Mucosa of stomach (tissue), 1 donor: Measurements from ENCODE around the gene ZSCAN10.

Source experiments
- H3K27me3 ChIP-seq: one replicate; pipeline ENCODE4 v1.7.0; 2013; ENCODE audit warnings: mild to moderate bottlenecking, low read length; ENCODE audit not compliant: control insufficient read depth, insufficient read depth
- H3K36me3 ChIP-seq: one replicate; pipeline ENCODE4 v1.7.0; 2013; ENCODE audit warnings: low read length; ENCODE audit not compliant: control insufficient read depth, insufficient read depth
- H3K4me1 ChIP-seq: one replicate; pipeline ENCODE4 v1.7.0; 2013; ENCODE audit warnings: mild to moderate bottlenecking, low read length; ENCODE audit not compliant: control insufficient read depth, insufficient read depth
- H3K4me3 ChIP-seq: one replicate; pipeline ENCODE4 v1.7.0; 2013; ENCODE audit warnings: low read length
- H3K9ac ChIP-seq: one replicate; pipeline ENCODE4 v1.7.0; 2013; ENCODE audit warnings: mild to moderate bottlenecking, low read length, moderate library complexity
- H3K9me3 ChIP-seq: one replicate; pipeline ENCODE4 v1.7.0; 2013; ENCODE audit warnings: mild to moderate bottlenecking, low read length, moderate library complexity; ENCODE audit not compliant: control insufficient read depth
- donor health status: Pancreatic carcinoma.

ZSCAN10 gene

GRCh38 chr16:3115561-3115960 lies 16.5 kb upstream of the ZSCAN10 start:
- peaks cover 20% of the 10 kb centered on the region for H3K4me1 ChIP-seq
- no peaks in the 10 kb centered on the region for H3K27me3 ChIP-seq
- H3K4me3 ChIP-seq, result no peak overlapping the region
- H3K36me3 ChIP-seq, result no peaks in the 10 kb centered on the region
- no peak overlapping the region for H3K9ac ChIP-seq
- no peaks in the 10 kb centered on the region for H3K9me3 ChIP-seq

DNA sequence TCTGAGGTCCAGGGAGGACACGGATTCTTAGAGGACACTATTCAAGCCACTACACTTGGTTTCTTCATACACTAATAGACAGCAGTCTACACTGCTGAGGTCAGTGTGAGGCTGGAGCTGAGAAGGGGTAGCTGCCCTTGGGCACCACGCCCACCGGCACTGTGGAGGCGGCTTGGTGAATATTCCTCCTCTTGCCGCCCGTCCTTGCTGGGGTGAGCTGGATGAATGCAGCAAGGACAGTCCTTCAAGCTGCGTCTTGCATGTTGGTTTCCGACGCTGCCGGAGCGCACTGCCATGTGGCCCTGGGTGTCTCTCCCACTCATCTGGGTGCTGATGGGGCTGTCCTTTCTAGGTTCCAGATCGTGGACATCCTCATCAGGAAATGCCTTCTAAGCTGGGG lies 15.9 kb upstream of the ZSCAN10 start:
- Histone ChIP-seq H3K9me3 (no peaks in the 10 kb centered on the region), H3K4me1 (peaks cover 20% of the 10 kb centered on the region), H3K27me3 (no peaks in the 10 kb centered on the region), H3K9ac (no peak overlapping the region), H3K4me3 (no peak overlapping the region), H3K36me3 (no peaks in the 10 kb centered on the region)

- peaks cover 20% of the 10 kb centered on the region for H3K4me1 ChIP-seq
- no peaks in the 10 kb centered on the region for H3K36me3 ChIP-seq
- peak overlapping the region; percentile 92 for H3K9ac ChIP-seq
- H3K4me3 ChIP-seq, result peak overlapping the region; percentile 82
- no peaks in the 10 kb centered on the region for H3K9me3 ChIP-seq
- H3K27me3 ChIP-seq, result no peaks in the 10 kb centered on the region
Measured at GRCh38 chr16:3113765-3114479, 14.8 kb upstream of the ZSCAN10 start.

- Histone ChIP-seq H3K27me3 (no peaks in the 10 kb centered on the region), H3K9me3 (no peaks in the 10 kb centered on the region), H3K9ac (peak overlapping the region; percentile 92), H3K36me3 (no peaks in the 10 kb centered on the region), H3K4me3 (peak overlapping the region; percentile 82), H3K4me1 (peaks cover 20% of the 10 kb centered on the region)
Measured at GRCh38 chr16:3112881-3113574, 13.9 kb upstream of the ZSCAN10 start.

GRCh38 chr16:3112058-3112880 lies 13.2 kb upstream of the ZSCAN10 start, which contains the start of gene ZNF205:
Gene ZNF205 (plus strand): TSS chr16:3112586. CDS start chr16:3113431, 845 bp downstream.
- peaks cover 23% of the 10 kb centered on the region for H3K4me1 ChIP-seq
- no peaks in the 10 kb centered on the region for H3K36me3 ChIP-seq
- H3K9ac ChIP-seq, result peak within 1 kb of the TSS; percentile 92
- no peaks in the 10 kb centered on the region for H3K9me3 ChIP-seq
- H3K4me3 ChIP-seq, result peak within 1 kb of the TSS; percentile 82
- no peaks in the 10 kb centered on the region for H3K27me3 ChIP-seq

DNA sequence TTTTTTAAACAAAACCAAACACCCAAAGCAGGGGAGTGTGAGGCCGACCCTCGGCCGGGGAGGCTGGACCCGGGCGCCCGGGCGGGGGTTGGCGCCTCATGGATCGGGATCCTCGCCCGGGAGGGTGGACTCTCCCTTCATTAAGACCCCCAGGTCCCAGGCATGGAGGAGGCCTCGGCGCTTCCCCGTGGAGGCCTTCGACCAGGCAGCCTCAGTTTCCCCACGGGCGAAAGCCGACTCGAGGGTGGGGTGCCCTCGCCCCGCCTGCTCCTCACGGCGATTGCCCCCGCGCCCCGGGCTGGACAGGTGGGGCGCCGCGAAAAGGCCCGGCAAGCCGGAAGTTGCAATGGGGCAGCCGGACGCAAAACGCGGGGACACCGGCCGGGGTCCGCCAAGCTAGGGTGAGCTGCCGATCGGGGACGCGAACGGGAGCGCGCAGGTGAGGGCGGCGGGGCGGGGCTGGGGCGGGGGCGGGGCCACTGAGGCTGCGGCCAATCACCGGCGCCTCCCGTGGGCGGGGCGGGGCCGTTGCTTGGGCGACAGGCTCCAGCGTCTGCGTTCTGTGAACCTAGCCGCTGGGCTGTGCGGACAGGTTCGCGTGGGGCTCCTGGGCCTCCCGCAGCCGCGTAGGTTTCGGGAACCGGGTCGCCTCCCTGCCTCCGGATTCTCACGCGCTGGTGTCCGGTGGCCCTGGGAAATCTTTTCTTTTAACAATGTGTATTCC lies 7.3 kb upstream of the ZSCAN10 start:
- no peaks in the 10 kb centered on the region for H3K9me3 ChIP-seq

DNA sequence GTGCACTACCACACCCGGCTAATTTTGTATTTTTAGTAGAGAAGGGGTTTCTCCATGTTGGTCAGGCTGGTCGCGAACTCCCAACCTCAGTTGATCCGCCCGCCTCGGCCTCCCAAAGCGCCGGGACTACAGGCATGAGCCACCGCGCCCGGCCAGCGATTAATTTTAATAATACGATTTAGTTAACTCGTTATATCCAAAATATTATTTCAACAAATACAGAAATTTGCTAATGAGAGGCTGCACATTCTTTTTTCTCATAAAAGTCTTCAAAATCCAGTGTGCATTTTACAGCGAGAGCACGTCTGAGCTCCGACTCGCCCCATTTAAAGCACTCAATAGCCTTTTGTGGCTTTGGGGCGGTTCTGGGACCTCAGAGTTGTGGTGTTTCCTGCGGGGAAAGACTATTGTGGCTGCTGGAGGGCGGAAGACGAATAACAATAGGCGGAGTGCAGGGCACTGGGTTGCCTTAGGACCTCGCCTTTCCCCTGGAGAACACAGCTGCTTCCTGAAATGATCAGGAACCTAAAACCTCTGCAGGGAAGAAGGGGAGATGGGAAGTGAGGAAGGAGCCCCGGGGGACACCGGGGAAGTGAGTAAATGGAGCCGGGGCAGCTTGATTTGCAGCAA lies 2.9 kb upstream of the ZSCAN10 start:
- H3K36me3 ChIP-seq, result no peaks in the 10 kb centered on the region
- H3K4me3 ChIP-seq, result no peak overlapping the region
- peaks cover 7% of the 10 kb centered on the region for H3K27me3 ChIP-seq
- no peaks in the 10 kb centered on the region for H3K9me3 ChIP-seq
- H3K4me1 ChIP-seq, result peaks cover 20% of the 10 kb centered on the region
- H3K9ac ChIP-seq, result no peak overlapping the region

More for the DNA sequence above, 7.3 kb upstream of the ZSCAN10 start:
- peak overlapping the region; percentile 90 for H3K9ac ChIP-seq
- no peaks in the 10 kb centered on the region for H3K27me3 ChIP-seq
- peak overlapping the region; percentile 50 for H3K4me3 ChIP-seq
- H3K4me1 ChIP-seq, result peaks cover 8% of the 10 kb centered on the region
- no peaks in the 10 kb centered on the region for H3K36me3 ChIP-seq

DNA sequence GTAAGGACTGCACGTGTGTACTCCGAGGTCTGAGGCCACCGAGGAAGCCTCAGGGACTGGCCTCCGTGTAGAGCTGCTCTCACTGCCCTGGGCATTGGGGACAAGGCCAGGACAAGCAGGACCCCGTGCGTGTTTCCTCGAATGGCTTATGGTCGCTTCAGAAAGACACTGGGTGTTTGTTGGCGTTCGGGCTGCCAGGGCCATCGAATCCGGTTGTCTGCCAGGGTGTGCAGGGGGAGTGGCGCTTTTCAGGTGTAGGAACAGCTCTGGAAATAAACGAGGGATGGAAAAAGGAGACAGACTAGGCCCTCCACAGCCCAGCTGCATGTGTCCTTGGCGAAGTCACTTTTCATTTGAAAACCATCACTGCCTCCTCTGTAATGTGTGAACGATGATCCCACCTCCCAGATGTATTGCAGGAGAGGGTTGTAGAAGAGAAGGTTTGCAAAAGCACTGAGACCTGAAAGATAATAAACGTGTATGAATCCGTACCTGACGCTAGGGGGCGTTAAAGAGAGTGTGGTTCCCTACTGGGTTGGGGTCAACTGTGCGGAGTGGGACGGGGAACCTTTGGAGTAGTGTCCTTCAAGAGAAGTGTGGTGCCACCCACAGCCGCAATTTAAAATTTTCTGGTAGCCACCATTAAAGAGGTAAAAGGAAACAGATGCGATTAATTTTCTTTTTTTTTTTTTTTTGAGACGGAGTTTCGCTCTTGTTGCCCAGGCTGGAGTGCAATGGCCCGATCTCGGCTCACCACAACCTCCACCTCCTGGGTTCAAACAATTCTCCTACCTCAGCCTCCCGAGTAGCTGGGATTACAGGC lies 2.1 kb upstream of the ZSCAN10 start:
- H3K9ac ChIP-seq, result no peak overlapping the region
- H3K9me3 ChIP-seq, result no peaks in the 10 kb centered on the region
- H3K27me3 ChIP-seq, result peaks cover 7% of the 10 kb centered on the region
- H3K36me3 ChIP-seq, result no peaks in the 10 kb centered on the region
- no peak overlapping the region for H3K4me3 ChIP-seq
- peaks cover 19% of the 10 kb centered on the region for H3K4me1 ChIP-seq

DNA sequence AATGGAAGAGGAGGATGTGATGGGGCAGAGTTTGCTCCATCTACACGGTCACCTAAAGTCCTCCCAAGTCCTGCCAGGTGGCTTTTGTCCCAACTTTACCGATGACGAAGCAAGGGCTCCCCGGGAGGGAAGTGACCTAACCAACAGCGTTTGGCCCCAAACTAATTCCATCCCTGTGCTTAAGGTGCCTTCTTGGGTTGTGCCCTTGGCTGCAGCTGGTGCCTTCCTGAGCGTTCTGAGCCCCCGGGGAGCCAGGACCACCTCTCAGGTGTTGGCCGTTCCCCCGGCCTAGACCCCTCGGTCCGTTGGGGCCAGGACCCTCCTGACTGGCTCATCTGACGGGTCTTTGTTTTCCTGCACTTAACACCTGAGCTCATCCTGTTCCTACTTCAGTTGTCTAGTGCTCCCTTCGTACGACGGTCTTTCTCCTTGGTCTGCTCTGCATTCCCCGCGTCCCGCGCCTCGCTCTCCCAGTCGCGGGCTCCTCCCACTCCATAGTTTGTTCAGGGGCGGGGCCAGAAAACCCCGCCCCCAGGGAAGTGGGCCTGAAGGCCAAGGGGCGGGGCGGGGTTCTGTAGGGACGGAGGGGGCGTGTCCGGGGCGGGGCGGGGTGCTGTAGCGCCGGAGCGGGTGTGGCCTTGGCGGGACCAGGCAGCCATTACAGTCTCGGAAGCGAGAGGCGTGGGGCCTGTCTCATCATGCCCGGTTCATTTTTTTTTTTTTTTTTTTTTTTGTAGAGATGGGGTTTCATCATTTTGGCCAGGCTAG lies 822 bp upstream of the ZSCAN10 start:
- Histone ChIP-seq H3K9me3 (no peaks in the 10 kb centered on the region), H3K36me3 (no peaks in the 10 kb centered on the region), H3K27me3 (peaks cover 7% of the 10 kb centered on the region), H3K9ac (no peak overlapping the region), H3K4me1 (peaks cover 19% of the 10 kb centered on the region), H3K4me3 (no peak overlapping the region)

GRCh38 chr16:3099395-3099731 lies 269 bp upstream of the ZSCAN10 start:
- Histone ChIP-seq H3K9ac (no peak overlapping the region), H3K9me3 (no peaks in the 10 kb centered on the region), H3K4me3 (no peak overlapping the region)

More at GRCh38 chr16:3099395-3099731, 269 bp upstream of the ZSCAN10 start:
- peaks cover 19% of the 10 kb centered on the region for H3K4me1 ChIP-seq
- H3K36me3 ChIP-seq, result no peaks in the 10 kb centered on the region
- H3K27me3 ChIP-seq, result peaks cover 7% of the 10 kb centered on the region
